Ovary (tissue), 3 donors: Measurements from ENCODE around the gene NAGPA.

Experiments
- EP300 ChIP-seq: sonication (generic); formaldehyde crosslinking; IDR thresholded peaks from one replicate; pipeline ENCODE4 v1.6.1; 2017; ENCODE audit warnings: antibody characterized with exemption
- POLR2A ChIP-seq: fragments of 450-650 bp; IDR thresholded peaks from one replicate; pipeline ENCODE4 v1.6.1; 2017; ENCODE audit warnings: antibody characterized with exemption, mild to moderate bottlenecking, moderate library complexity
- TF ChIP-seq, protein P1 (sequence below), 3 donors: fragments of 450-650 bp in 2 of 3; fragments of 200-600 bp in 1 of 3; IDR thresholded peaks; one replicate each; pipeline versions ENCODE4 v1.5.1 to v1.8.0; 2016 to 2022; ENCODE audit warnings: antibody characterized with exemption in 3 of 3, mild to moderate bottlenecking in 1 of 3
- donor health status: DM: no; HTN: no; CAD: no.

DNA sequence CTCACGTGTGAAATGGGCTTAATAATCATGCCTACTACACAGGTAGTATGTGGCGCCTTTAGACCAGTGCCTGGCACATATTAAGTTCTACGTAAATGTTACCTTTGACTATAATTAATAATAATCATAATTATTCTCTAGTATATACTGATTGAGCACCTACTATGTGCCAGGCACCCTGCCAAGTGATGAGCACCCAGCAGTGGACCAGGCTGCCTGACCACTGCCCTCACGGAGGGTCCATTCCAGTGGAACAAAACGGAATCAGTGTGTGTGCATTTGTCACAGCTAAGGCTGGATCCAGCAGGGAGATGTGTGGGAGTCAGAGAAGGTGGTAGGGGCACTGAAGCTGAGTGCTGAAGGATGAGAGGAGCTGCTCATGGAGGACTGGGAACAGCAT is 45.1 kb downstream of the NAGPA start:
- TF ChIP-seq, protein P1, sequence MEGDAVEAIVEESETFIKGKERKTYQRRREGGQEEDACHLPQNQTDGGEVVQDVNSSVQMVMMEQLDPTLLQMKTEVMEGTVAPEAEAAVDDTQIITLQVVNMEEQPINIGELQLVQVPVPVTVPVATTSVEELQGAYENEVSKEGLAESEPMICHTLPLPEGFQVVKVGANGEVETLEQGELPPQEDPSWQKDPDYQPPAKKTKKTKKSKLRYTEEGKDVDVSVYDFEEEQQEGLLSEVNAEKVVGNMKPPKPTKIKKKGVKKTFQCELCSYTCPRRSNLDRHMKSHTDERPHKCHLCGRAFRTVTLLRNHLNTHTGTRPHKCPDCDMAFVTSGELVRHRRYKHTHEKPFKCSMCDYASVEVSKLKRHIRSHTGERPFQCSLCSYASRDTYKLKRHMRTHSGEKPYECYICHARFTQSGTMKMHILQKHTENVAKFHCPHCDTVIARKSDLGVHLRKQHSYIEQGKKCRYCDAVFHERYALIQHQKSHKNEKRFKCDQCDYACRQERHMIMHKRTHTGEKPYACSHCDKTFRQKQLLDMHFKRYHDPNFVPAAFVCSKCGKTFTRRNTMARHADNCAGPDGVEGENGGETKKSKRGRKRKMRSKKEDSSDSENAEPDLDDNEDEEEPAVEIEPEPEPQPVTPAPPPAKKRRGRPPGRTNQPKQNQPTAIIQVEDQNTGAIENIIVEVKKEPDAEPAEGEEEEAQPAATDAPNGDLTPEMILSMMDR (IDR thresholded peaks at IDR 0.05): no peak
- TF ChIP-seq POLR2A: no peak
- TF ChIP-seq EP300: no peak
